Measurements from ENCODE around the gene TMPRSS6. TPM values are rescaled to one million over a fixed set of nuclear protein-coding genes. Genes with fewer than 3 reads are reported as not detected.

The TMPRSS6 gene
- total RNA-seq, 4 donors from 2014 or later, result 0.10 to 0.18 TPM; not detected in 2

GRCh38 chr22:37019309-37020191 is 90.0 kb downstream of the TMPRSS6 start, which contains the start of the genes MPST and TST:
TSS of gene MPST (plus strand) at chr22:37019742. CDS start at chr22:37019837, 95 bp downstream.
TSS of gene TST (minus strand) at chr22:37019447. CDS start at chr22:37018732, 715 bp downstream.
- intact Hi-C loops (cut with DNase I; ENCODE audit: low total_unique reads), result loop anchor here (1.0 to 2.0 kb wide), 2 partner anchors 41 to 179 kb away; no protein-coding TSS in a partner anchor
- peak within 1 kb of the TSS; percentile 74 to 99 (median 84) for H3K4me3 ChIP-seq
- TF ChIP-seq, protein P1, sequence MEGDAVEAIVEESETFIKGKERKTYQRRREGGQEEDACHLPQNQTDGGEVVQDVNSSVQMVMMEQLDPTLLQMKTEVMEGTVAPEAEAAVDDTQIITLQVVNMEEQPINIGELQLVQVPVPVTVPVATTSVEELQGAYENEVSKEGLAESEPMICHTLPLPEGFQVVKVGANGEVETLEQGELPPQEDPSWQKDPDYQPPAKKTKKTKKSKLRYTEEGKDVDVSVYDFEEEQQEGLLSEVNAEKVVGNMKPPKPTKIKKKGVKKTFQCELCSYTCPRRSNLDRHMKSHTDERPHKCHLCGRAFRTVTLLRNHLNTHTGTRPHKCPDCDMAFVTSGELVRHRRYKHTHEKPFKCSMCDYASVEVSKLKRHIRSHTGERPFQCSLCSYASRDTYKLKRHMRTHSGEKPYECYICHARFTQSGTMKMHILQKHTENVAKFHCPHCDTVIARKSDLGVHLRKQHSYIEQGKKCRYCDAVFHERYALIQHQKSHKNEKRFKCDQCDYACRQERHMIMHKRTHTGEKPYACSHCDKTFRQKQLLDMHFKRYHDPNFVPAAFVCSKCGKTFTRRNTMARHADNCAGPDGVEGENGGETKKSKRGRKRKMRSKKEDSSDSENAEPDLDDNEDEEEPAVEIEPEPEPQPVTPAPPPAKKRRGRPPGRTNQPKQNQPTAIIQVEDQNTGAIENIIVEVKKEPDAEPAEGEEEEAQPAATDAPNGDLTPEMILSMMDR (IDR thresholded peaks at IDR 0.05 in 4 of 5, conservative IDR thresholded peaks at IDR 0.05 in 1 of 5), result peak; percentile 18 to 79 (median 55)
- peak; percentile 77 to 81 for TF ChIP-seq POLR2A (IDR thresholded peaks at IDR 0.05)
- peaks cover 23 to 33% of the 10 kb centered on the region in 2 donors for H3K4me1 ChIP-seq
- H3K36me3 ChIP-seq, result peaks cover 0 to 2% of the 10 kb centered on the region in 2 donors
- peak within 1 kb of the TSS; percentile 88 to 99 (median 96) for H3K27ac ChIP-seq
- no peaks in the 10 kb centered on the region for H3K27me3 ChIP-seq
- DNase-seq (peak; percentile 73 to 74), ATAC-seq (peak; percentile 88)
- in situ Hi-C loops (cut with MboI; ENCODE audit: low sequenced_read_pairs in 4 of 4), result no loop called here
- no peaks in the 10 kb centered on the region for H3K9me3 ChIP-seq

DNA sequence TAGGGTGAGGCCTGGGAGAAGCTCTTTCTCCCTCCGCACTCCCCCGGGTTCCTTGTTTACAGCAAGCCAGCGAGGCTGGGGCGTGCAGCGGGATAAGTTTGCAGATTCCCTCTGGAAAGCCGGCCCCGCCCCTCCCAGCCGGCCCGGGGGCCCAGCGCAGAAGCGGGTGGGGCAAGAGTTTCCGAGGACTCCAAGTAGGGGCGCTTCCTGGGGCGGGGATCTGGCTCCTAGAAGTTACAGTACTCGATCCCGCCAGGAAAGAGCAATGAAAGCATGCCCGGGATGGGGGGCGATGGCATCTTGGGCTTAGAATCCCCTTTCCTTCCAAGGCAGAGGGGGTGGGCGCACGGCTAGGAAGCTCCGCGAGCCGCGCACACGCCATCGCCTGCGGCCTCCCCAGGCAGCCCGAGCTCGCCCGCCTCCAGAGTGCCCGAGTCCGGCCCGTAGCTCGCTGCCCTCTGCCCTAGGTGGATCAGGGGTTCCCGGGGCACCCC is 90.7 kb downstream of the TMPRSS6 start:
- TF ChIP-seq POLR2A (IDR thresholded peaks at IDR 0.05), result no peak
- TF ChIP-seq, protein P1 (IDR thresholded peaks at IDR 0.05 in 4 of 5, conservative IDR thresholded peaks at IDR 0.05 in 1 of 5), result no peak
- intact Hi-C loops (cut with DNase I; ENCODE audit: low total_unique reads), result loop anchor here (1.0 to 2.0 kb wide), 2 partner anchors 40 to 179 kb away; no protein-coding TSS in a partner anchor
- ATAC-seq (peak; percentile 39 to 43), DNase-seq (peak; percentile 24 to 41)
- Histone ChIP-seq H3K27me3 (no peaks in the 10 kb centered on the region), H3K9me3 (no peaks in the 10 kb centered on the region), H3K4me3 (peak overlapping the region; percentile 74 to 85 (median 78)), H3K27ac (peak overlapping the region; percentile 85 to 99 (median 92)), H3K36me3 (no peaks in the 10 kb centered on the region), H3K4me1 (peaks cover 23 to 33% of the 10 kb centered on the region in 2 donors)
- in situ Hi-C loops (cut with MboI; ENCODE audit: low sequenced_read_pairs in 4 of 4), result no loop called here

GRCh38 chr22:37018086-37018814 is 91.3 kb downstream of the TMPRSS6 start:
- intact Hi-C loops (cut with DNase I; ENCODE audit: low total_unique reads), result loop anchor here (2.0 kb wide), 1 partner anchor 39 kb away; no protein-coding TSS in a partner anchor
- in situ Hi-C loops (cut with MboI; ENCODE audit: low sequenced_read_pairs in 4 of 4), result no loop called here
- Histone ChIP-seq H3K36me3 (no peaks in the 10 kb centered on the region), H3K9me3 (no peaks in the 10 kb centered on the region), H3K27me3 (no peaks in the 10 kb centered on the region), H3K4me1 (peaks cover 23 to 33% of the 10 kb centered on the region in 2 donors), H3K27ac (peak overlapping the region; percentile 85 to 99 (median 92)), H3K4me3 (peak overlapping the region; percentile 74 to 85 (median 78))
- DNase-seq (peak in 1 of 2 donors; percentile 28), ATAC-seq (peak in 1 of 2 donors; percentile 16)
- TF ChIP-seq, protein P1 (IDR thresholded peaks at IDR 0.05 in 4 of 5, conservative IDR thresholded peaks at IDR 0.05 in 1 of 5), result no peak
- no peak for TF ChIP-seq POLR2A (IDR thresholded peaks at IDR 0.05)

DNA sequence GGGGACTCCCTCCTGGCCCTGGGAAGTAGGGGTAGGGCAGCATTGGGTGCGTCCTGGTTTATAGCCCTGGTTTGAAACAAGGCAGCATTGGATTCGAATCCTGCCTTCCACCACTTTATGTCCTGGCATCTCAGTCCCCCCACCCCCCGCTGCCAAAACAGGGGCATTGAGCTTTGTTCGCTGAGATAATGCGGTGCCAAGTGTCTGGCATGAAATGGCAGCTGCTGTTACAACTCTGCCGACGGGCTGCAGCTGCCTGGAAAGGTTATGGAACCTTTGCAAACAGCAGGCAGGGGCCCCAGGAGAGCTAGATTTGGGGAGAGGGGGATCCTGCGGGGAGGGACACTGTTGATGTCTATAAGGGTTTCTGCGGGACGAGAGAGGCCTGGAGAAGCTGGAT is 92.2 kb downstream of the TMPRSS6 start:
- ATAC-seq, result no peak
- TF ChIP-seq POLR2A (IDR thresholded peaks at IDR 0.05), result no peak
- TF ChIP-seq, protein P1 (IDR thresholded peaks at IDR 0.05 in 4 of 5, conservative IDR thresholded peaks at IDR 0.05 in 1 of 5), result no peak
- H3K4me1 ChIP-seq, result peaks cover 27 to 29% of the 10 kb centered on the region in 2 donors
- no peaks in the 10 kb centered on the region for H3K27me3 ChIP-seq
- H3K4me3 ChIP-seq, result no peak overlapping the region
- in situ Hi-C loops (cut with MboI; ENCODE audit: low sequenced_read_pairs in 4 of 4), result no loop called here
- no peak for DNase-seq
- H3K27ac ChIP-seq, result no peak overlapping the region
- no peaks in the 10 kb centered on the region for H3K9me3 ChIP-seq
- no peaks in the 10 kb centered on the region for H3K36me3 ChIP-seq
- intact Hi-C loops (cut with DNase I; ENCODE audit: low total_unique reads), result no loop called here
